Testis (tissue), 2 donors: ENCODE data around the gene ZHX3.

ENCODE experiments used
- POLR2A ChIP-seq: fragments of 450-650 bp; IDR thresholded peaks from one replicate; pipeline ENCODE4 v1.6.1; 2017; ENCODE audit warnings: antibody characterized with exemption, mild to moderate bottlenecking, moderate library complexity
- TF ChIP-seq, protein P1 (sequence below), 3 experiments: fragments of 450-650 bp in 2 of 3; fragments of 200-600 bp in 1 of 3; sonication (generic) in 1 of 3; IDR thresholded peaks; one replicate each; pipeline ENCODE4 v1.5.1; 2016 to 2019; ENCODE audit warnings: antibody characterized with exemption in 3 of 3, mild to moderate bottlenecking in 2 of 3, moderate library complexity in 1 of 3

DNA sequence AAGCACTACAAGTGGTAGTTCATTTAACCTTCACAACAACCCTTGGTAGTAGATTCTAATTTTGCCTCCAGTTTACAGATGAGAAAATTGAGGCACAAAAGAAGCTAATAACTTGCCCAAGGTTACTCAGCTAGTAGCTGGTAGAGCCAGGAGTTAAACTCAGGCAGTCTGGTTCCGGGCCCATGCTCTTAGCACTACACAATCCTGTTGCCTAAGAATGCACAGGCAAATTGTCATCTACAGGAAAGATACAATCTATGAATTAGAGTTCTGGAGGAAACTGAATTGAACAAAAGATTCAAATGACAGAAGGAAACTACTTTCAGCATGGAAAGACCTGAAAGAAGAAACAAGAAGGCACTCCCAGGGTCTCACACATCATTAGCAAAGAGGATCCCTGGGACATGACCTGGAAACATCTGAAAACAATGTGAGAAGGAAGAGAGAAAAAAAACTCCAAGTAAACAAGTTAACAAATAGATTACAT, 56.8 kb downstream of the ZHX3 start:
- TF ChIP-seq, protein P1, sequence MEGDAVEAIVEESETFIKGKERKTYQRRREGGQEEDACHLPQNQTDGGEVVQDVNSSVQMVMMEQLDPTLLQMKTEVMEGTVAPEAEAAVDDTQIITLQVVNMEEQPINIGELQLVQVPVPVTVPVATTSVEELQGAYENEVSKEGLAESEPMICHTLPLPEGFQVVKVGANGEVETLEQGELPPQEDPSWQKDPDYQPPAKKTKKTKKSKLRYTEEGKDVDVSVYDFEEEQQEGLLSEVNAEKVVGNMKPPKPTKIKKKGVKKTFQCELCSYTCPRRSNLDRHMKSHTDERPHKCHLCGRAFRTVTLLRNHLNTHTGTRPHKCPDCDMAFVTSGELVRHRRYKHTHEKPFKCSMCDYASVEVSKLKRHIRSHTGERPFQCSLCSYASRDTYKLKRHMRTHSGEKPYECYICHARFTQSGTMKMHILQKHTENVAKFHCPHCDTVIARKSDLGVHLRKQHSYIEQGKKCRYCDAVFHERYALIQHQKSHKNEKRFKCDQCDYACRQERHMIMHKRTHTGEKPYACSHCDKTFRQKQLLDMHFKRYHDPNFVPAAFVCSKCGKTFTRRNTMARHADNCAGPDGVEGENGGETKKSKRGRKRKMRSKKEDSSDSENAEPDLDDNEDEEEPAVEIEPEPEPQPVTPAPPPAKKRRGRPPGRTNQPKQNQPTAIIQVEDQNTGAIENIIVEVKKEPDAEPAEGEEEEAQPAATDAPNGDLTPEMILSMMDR (IDR thresholded peaks at IDR 0.05), result no peak
- TF ChIP-seq POLR2A, result no peak
